Kidney glomerular epithelial cell (primary cell): ENCODE results near the gene DAPL1.
A peak's percentile ranks its signal among the peaks of the same experiment; 100 is the strongest.

ENCODE experiments used
- DNase-seq: peaks from one replicate; lab custom pipeline; 2025; lab: John Stamatoyannopoulos, UW

Gene DAPL1

GRCh38 chr2:158777077-158777476 is 18.0 kb upstream of the DAPL1 start:
- no peak for DNase-seq

- DNase-seq, result no peak
Measured at GRCh38 chr2:158778243-158778642, 16.9 kb upstream of the DAPL1 start.

DNA sequence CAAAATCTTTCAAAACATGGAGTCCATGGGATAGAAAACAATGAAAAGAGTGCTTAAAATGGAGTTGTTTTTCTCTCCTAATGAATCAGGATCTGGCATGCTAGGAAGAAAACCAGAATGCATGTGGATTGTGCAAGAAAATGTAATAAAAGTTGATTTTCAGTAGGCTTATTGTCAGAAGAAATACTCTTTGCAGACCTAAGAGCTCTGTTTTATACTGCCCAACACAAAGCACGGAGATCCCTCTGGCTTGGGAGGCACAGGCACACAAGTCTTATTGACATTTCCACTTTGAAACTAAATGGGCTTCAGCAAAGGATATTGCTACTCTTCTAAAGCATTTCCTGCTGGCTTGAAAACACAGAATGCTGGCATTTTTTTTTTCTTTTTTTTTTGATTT is 15.5 kb upstream of the DAPL1 start:
- no peak for DNase-seq

- peak; percentile 67 for DNase-seq
Measured at GRCh38 chr2:158781353-158781961, 13.7 kb upstream of the DAPL1 start.

- no peak for DNase-seq
Measured at GRCh38 chr2:158782136-158782535, 13.0 kb upstream of the DAPL1 start.

DNA sequence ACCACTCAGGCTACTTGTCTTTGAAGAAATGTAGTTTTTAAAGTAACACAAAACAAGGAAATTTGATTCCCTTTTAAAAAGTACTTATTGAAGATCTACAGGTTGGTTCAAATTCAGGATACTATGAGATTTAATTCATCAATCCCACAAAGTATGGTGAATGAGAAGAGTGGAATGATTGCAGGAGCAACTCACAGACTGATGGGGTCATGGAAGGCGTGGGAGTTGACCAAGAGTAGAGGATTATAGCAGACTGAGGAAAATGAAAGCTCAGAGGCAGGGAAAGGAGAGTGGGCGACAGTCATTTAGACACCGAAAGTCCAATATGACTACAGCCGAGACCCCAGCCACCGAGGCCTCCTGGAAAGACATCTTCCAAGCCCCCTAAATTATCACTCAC is 12.5 kb upstream of the DAPL1 start:
- no peak for DNase-seq

GRCh38 chr2:158783923-158784322 is 11.2 kb upstream of the DAPL1 start:
- no peak for DNase-seq

DNA sequence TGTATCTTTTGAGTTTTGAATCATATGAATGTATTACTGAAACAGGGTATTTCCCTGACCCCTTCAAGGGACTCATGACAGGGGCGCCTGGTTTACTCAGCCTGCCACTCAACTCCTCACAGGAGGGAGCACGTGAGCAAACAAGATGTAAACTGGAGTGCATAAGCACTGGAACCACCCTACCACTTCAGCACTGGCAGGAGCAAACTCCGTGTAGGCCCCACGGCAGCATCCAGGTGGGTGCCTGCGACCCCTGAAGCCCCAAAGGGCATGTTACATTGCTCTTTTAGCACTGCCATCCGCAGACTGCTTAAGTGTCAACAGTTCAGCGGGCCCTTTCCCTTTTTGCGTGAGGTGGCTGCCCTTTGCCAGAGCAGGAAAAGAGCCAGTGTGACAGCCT is 8.2 kb upstream of the DAPL1 start:
- DNase-seq, result no peak

GRCh38 chr2:158788951-158789350 is 6.2 kb upstream of the DAPL1 start:
- no peak for DNase-seq

GRCh38 chr2:158796652-158797051 is 1.5 kb downstream of the DAPL1 start:
- DNase-seq, result no peak

GRCh38 chr2:158797963-158798700 is 3.0 kb downstream of the DAPL1 start:
- DNase-seq, result peak; percentile 34

DNA sequence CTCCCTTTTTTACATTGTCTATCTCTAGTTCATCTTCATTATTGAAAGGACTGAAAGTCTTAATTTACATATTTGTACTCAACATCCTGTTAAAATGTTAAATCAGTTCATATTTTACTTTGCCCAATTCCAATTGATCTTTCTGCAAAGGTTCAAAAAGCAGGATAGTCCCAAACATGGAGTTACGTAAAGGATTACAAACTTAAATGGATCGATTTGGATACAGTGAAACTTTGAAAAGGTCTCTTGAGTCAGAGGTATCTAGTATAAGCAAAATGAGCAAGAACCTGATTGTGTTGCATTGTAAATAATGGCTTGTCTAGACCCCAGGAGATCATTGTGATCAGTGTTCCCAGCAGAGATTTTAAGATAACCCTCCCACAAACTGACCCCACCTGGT is 4.1 kb downstream of the DAPL1 start:
- DNase-seq, result no peak

GRCh38 chr2:158803506-158803905 is 8.4 kb downstream of the DAPL1 start:
- no peak for DNase-seq

GRCh38 chr2:158805255-158805654 is 10.1 kb downstream of the DAPL1 start:
- no peak for DNase-seq

GRCh38 chr2:158805936-158806335 is 10.8 kb downstream of the DAPL1 start:
- no peak for DNase-seq

DNA sequence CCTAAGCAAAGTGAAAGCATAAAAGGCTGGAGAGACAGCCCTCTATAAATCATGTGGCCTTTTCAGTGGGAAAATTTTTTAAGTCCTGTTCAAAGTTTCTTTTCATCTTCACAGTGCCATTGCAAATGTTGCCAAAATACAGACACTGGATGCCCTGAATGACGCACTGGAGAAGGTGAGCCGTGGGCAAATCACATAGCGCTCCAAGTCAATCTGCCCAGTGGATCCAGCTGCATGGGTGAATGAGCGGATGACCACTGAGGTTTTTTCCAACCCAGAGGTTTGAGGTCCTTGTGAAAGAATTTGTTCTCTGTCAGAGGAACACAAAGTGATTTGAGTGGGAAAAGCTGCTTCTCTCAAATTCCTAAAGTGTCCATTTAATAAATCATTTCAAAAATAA is 11.8 kb downstream of the DAPL1 start:
- peak; percentile 72 for DNase-seq

GRCh38 chr2:158808426-158808825 is 13.3 kb downstream of the DAPL1 start:
- DNase-seq, result no peak

DNA sequence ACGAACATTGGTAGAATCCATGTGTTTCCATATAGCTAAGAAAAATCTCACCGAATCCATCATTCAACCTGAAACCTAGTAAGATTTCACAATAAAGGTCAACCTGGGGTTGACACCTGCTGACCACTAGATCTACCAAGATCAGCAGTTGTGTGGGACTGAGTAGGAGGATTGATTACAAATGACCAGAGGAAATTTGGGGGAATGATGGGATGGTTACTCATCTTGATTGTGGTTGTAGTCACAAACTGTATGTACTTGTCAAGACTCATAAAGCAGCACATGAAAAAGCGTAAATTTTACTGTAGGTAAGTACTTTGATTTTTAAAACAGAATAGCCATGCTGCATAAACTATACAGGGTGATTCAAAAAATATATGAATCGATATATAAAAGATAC is 14.7 kb downstream of the DAPL1 start:
- no peak for DNase-seq

DNA sequence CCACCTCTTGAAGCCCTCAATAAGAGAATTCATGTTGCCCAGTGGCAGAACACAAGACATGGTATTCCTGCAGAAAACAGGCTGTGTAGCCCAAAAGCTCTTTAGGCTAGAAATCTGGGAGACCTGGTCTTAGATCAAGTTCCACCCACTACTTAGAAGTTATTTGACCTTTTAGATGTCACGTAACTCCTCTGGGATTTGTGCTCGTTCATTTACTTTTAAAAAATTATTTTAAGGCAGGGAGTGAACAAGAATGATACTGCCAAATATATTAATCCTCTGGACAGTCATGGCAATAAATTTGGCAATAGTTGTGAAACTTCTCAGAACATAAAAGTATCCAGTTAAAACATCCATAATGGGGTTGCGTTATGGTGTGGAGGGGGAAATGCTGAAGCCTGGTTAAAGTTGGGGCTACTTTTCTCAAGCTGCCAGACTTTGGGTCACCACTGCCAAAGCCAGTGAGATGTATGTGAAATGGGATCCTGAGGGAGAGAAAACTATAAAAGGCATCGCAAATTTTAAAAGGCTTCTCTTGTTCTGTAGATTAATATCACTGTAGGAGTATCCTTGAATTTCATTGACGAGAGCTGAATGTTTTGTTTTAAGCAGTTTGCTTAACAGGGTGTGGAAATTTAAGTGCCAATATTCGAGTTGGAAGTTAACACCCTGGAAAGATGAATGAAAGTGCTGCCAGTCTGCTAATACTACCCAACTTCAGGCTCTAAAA is 15.8 kb downstream of the DAPL1 start:
- DNase-seq, result no peak

- no peak for DNase-seq
Measured at GRCh38 chr2:158815166-158815565, 20.0 kb downstream of the DAPL1 start.

- no peak for DNase-seq
Measured at GRCh38 chr2:158815658-158816057, 20.5 kb downstream of the DAPL1 start.

DNA sequence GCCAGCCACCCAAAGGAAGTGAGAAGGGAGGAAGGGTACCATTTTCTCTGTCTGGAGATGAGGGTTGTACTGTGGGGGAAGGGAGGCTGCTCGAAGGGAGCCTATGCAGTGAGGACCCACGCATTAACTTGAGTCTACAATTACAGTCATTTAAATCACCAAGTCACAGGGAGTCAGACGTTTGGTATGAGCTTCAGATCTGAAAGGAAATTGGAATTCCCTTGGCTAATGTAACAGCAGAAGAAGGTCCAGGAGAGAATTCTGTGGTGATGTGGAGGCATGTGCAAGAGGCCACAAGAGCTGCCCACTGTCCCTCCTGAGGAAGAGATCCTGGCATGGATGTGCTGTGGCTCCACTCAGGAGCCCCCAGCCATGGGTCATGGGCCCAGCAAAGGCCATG is 22.5 kb downstream of the DAPL1 start:
- no peak for DNase-seq

DNA sequence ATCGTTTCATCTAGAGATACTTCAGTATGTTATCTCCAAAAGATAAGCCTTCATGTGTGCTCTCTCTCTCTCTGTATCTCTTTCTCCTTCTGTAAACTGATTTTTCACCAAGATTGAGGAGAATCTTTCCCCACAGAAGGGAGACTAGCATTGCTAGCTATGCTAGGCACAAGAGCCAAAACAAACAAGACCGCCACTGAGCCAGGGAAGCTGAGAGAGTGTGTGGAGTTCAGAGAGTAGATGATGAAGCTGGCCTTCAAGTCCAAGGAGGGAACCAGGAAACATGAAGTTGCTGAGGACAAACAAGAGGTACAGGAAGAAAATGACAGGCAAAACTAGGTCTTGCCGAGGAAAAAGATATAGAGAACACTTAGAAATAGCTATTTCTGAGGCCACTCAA is 23.4 kb downstream of the DAPL1 start:
- DNase-seq, result no peak
